NCI-H1105 (cell line): ENCODE measurements around the gene OR52N4.
"Not testable (repeated sequence)": the region's sequence is repeated elsewhere in the genome, so short reads cannot be mapped to it uniquely, and the experiment has no call there.

Experiments used
- DNase-seq: peaks from one replicate; lab custom pipeline; 2025; lab: John Stamatoyannopoulos, UW

The OR52N4 gene

GRCh38 chr11:5753943-5754342 lies at the start of gene OR52N4:
TSS of gene OR52N4 (plus strand) at chr11:5754243. CDS start at chr11:5754741, 498 bp downstream.
- no peak for DNase-seq

GRCh38 chr11:5705688-5706087 lies 48.4 kb upstream of the OR52N4 start:
- no peak for DNase-seq

GRCh38 chr11:5712507-5712906 lies 41.5 kb upstream of the OR52N4 start:
- DNase-seq = no peak

- no peak for DNase-seq
These were observed 40.3 kb upstream of the OR52N4 start for GRCh38 chr11:5713695-5714094.

- DNase-seq = not testable (repeated sequence)
These were observed 37.5 kb upstream of the OR52N4 start for GRCh38 chr11:5716518-5716917.

- DNase-seq = no peak
These were observed 34.1 kb upstream of the OR52N4 start for GRCh38 chr11:5719703-5720495.

- DNase-seq = no peak
These were observed 31.4 kb upstream of the OR52N4 start for GRCh38 chr11:5722622-5723021.

- DNase-seq = no peak
These were observed 27.7 kb upstream of the OR52N4 start for GRCh38 chr11:5726351-5726750.

- DNase-seq = no peak
These were observed 26.4 kb upstream of the OR52N4 start for GRCh38 chr11:5727691-5728090.

- DNase-seq = no peak
These were observed 17.6 kb upstream of the OR52N4 start, which contains the start of gene OR56B1 for GRCh38 chr11:5736396-5736795. TSS of gene OR56B1 (plus strand) at chr11:5736448. CDS start at chr11:5736517, 69 bp downstream.

GRCh38 chr11:5737091-5737490 lies 17.0 kb upstream of the OR52N4 start:
- no peak for DNase-seq

- DNase-seq = no peak
These were observed 16.2 kb upstream of the OR52N4 start for GRCh38 chr11:5737670-5738392.

GRCh38 chr11:5738431-5738830 lies 15.6 kb upstream of the OR52N4 start:
- DNase-seq = no peak

GRCh38 chr11:5746614-5747013 lies 7.4 kb upstream of the OR52N4 start:
- DNase-seq = no peak

GRCh38 chr11:5749836-5750235 lies 4.2 kb upstream of the OR52N4 start:
- no peak for DNase-seq

- no peak for DNase-seq
These were observed 13.0 kb downstream of the OR52N4 start for GRCh38 chr11:5767056-5767455.

- no peak for DNase-seq
These were observed 29.2 kb downstream of the OR52N4 start, which contains the start of gene OR52N5 for GRCh38 chr11:5783255-5783654. TSS of gene OR52N5 (minus strand) at chr11:5783355. CDS start at chr11:5778634, 4,721 bp downstream.

GRCh38 chr11:5791165-5791564 lies 37.1 kb downstream of the OR52N4 start, which contains the start of gene OR52N1:
TSS of gene OR52N1 (minus strand) at chr11:5791265. CDS start at chr11:5788816, 2,449 bp downstream.
- DNase-seq = no peak

GRCh38 chr11:5796541-5796940 lies 42.5 kb downstream of the OR52N4 start:
- DNase-seq = no peak

- DNase-seq = no peak
These were observed 49.9 kb downstream of the OR52N4 start for GRCh38 chr11:5803982-5804381.
